Osteocyte (in vitro differentiated cells): ENCODE results near the gene ASMTL. TPM values are rescaled to one million over a fixed set of nuclear protein-coding genes. Genes with fewer than 3 reads are reported as not detected.

Experiments
- DNase-seq: peaks from one replicate; pipeline ENCODE4 v3.0.0; 2021; ENCODE audit warnings: mixed read lengths; ENCODE audit not compliant: unreplicated experiment; ENCODE audit errors: extremely low spot score
- H3K27ac Mint-ChIP-seq: one replicate; pipeline ENCODE4 v1.8.0; 2021; ENCODE audit warnings: mild to moderate bottlenecking, mixed read lengths; ENCODE audit not compliant: unreplicated experiment
- H3K27me3 Mint-ChIP-seq: one replicate; pipeline ENCODE4 v1.8.0; 2021; ENCODE audit warnings: mixed read lengths; ENCODE audit not compliant: unreplicated experiment
- H3K36me3 Mint-ChIP-seq: one replicate; pipeline ENCODE4 v1.8.0; 2021; ENCODE audit warnings: mixed read lengths; ENCODE audit not compliant: unreplicated experiment
- H3K4me1 Mint-ChIP-seq: one replicate; pipeline ENCODE4 v1.8.0; 2021; ENCODE audit warnings: mixed read lengths; ENCODE audit not compliant: unreplicated experiment
- H3K4me3 Mint-ChIP-seq: one replicate; pipeline ENCODE4 v1.8.0; 2021; ENCODE audit warnings: mild to moderate bottlenecking, moderate library complexity, mixed read lengths; ENCODE audit not compliant: unreplicated experiment
- H3K9me3 Mint-ChIP-seq: one replicate; pipeline ENCODE4 v1.8.0; 2021; ENCODE audit warnings: mixed read lengths; ENCODE audit not compliant: unreplicated experiment
- total RNA-seq: library from RNA; stranded (reverse); gene quantifications from 2 replicates; pipeline ENCODE4 v1.2.1, GENCODE V29; 2021
- TF ChIP-seq, protein P1 (sequence below): fragments of 200-600 bp; sonication (generic); IDR thresholded peaks from 2 replicates; pipeline ENCODE4 v1.5.0; 2021; ENCODE audit warnings: antibody characterized with exemption, mild to moderate bottlenecking, moderate library complexity

The ASMTL gene
- total RNA-seq, 1 donor from 2014 or later = 33.3 TPM

GRCh38 chrX:1488745-1489144 lies 36.0 kb upstream of the ASMTL start:
- H3K36me3 Mint-ChIP-seq = no peaks in the 10 kb centered on the region
- TF ChIP-seq, protein P1, sequence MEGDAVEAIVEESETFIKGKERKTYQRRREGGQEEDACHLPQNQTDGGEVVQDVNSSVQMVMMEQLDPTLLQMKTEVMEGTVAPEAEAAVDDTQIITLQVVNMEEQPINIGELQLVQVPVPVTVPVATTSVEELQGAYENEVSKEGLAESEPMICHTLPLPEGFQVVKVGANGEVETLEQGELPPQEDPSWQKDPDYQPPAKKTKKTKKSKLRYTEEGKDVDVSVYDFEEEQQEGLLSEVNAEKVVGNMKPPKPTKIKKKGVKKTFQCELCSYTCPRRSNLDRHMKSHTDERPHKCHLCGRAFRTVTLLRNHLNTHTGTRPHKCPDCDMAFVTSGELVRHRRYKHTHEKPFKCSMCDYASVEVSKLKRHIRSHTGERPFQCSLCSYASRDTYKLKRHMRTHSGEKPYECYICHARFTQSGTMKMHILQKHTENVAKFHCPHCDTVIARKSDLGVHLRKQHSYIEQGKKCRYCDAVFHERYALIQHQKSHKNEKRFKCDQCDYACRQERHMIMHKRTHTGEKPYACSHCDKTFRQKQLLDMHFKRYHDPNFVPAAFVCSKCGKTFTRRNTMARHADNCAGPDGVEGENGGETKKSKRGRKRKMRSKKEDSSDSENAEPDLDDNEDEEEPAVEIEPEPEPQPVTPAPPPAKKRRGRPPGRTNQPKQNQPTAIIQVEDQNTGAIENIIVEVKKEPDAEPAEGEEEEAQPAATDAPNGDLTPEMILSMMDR = no peak
- H3K9me3 Mint-ChIP-seq = no peaks in the 10 kb centered on the region
- no peak overlapping the region for H3K4me3 Mint-ChIP-seq
- H3K27me3 Mint-ChIP-seq = no peaks in the 10 kb centered on the region
- H3K27ac Mint-ChIP-seq = no peak overlapping the region
- peaks cover 3% of the 10 kb centered on the region for H3K4me1 Mint-ChIP-seq
- DNase-seq = no peak

- no peak overlapping the region for H3K27ac Mint-ChIP-seq
- H3K4me3 Mint-ChIP-seq = no peak overlapping the region
- no peaks in the 10 kb centered on the region for H3K9me3 Mint-ChIP-seq
These were observed 35.4 kb upstream of the ASMTL start for GRCh38 chrX:1488141-1488540.

GRCh38 chrX:1487401-1487800 lies 34.7 kb upstream of the ASMTL start:
- peak; percentile 62 for DNase-seq
- no peak overlapping the region for H3K4me3 Mint-ChIP-seq
- TF ChIP-seq, protein P1 = no peak
- H3K36me3 Mint-ChIP-seq = no peaks in the 10 kb centered on the region
- H3K9me3 Mint-ChIP-seq = no peaks in the 10 kb centered on the region
- peaks cover 3% of the 10 kb centered on the region for H3K4me1 Mint-ChIP-seq
- no peaks in the 10 kb centered on the region for H3K27me3 Mint-ChIP-seq
- H3K27ac Mint-ChIP-seq = no peak overlapping the region

More at GRCh38 chrX:1488141-1488540, 35.4 kb upstream of the ASMTL start:
- TF ChIP-seq, protein P1 = no peak
- Mint-ChIP-seq H3K27me3 (no peaks in the 10 kb centered on the region), H3K4me1 (peaks cover 3% of the 10 kb centered on the region), H3K36me3 (no peaks in the 10 kb centered on the region)
- DNase-seq = peak; percentile 64

DNA sequence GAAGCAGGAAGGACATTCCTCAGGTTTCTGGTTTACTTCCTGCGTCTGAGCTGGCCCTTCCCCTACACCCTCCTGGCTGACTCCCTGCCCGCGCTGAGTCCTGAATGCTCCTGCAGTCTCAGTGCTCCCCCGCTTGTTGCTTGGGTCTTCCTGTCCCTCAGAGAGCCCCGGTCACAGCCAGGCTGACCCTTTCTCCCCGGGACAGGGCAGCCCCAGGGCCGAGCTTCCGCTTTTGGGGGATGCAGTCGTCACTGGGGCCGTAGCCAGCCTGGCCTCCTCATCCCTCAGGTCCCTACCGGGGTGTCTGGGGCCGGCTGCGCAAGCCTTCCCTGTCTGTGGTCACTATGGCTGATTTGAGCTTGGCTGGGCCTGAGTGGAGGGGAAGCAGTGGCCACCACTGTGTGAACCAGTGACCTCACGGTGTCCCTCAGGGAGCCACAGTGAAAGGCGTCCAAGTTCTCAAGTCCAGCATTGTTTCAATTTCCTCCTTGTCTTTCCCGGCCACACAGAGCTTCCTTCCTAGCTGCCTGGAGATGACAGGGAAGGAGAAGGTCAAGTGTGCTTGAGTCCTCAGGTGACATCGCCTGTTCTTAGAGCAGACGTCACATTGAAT lies 34.1 kb upstream of the ASMTL start:
- TF ChIP-seq, protein P1 = no peak
- no peak overlapping the region for H3K4me3 Mint-ChIP-seq
- H3K9me3 Mint-ChIP-seq = no peaks in the 10 kb centered on the region
- peak; percentile 84 for DNase-seq
- no peaks in the 10 kb centered on the region for H3K36me3 Mint-ChIP-seq
- no peaks in the 10 kb centered on the region for H3K27me3 Mint-ChIP-seq
- H3K4me1 Mint-ChIP-seq = peaks cover 7% of the 10 kb centered on the region
- no peak overlapping the region for H3K27ac Mint-ChIP-seq

GRCh38 chrX:1486177-1486576 lies 33.5 kb upstream of the ASMTL start:
- TF ChIP-seq, protein P1 = no peak
- Mint-ChIP-seq H3K27ac (no peak overlapping the region), H3K4me1 (peaks cover 10% of the 10 kb centered on the region), H3K4me3 (no peak overlapping the region), H3K27me3 (no peaks in the 10 kb centered on the region), H3K9me3 (no peaks in the 10 kb centered on the region), H3K36me3 (no peaks in the 10 kb centered on the region)
- peak; percentile 46 for DNase-seq
